ENCODE results near the gene NPBWR2. TPM values are rescaled to one million over a fixed set of nuclear protein-coding genes. Genes with fewer than 3 reads are reported as not detected.

The NPBWR2 gene
- total and polyA plus RNA-seq, 2 donors (not counting 3 experiments of a cell fraction or from before 2014, with no cell fraction given): not detected

- Histone ChIP-seq H3K9me3 (replicated peaks; ENCODE audit: control insufficient read depth, insufficient read depth, low read length) (no peaks in the 10 kb centered on the region), H3K4me3 (replicated peaks in 1 of 3; ENCODE audit: insufficient read depth in 1 of 3, low read depth in 1 of 3, low read length in 3 of 3) (no peak overlapping the region), H3K36me3 (ENCODE audit: control insufficient read depth in 2 of 2, extremely low read depth in 1 of 2, insufficient read depth in 2 of 2, low read length in 2 of 2) (no peaks in the 10 kb centered on the region), H3K4me1 (ENCODE audit: control insufficient read depth, extremely low read depth, insufficient read depth, low read length) (no peaks in the 10 kb centered on the region), H3K27me3 (ENCODE audit: control insufficient read depth in 2 of 2, insufficient read depth in 2 of 2, low read length in 2 of 2) (no peaks in the 10 kb centered on the region), H3K9me1 (replicated peaks; ENCODE audit: control insufficient read depth, extremely low read depth, insufficient read depth, low read length) (no peaks in the 10 kb centered on the region), H2AFZ (ENCODE audit: low read depth, low read length) (no peak overlapping the region), H3K27ac (ENCODE audit: insufficient read depth, low read depth, low read length) (no peak overlapping the region), H3K4me2 (ENCODE audit: insufficient read depth, low read length) (no peak overlapping the region), H4K20me1 (replicated peaks; ENCODE audit: control insufficient read depth, extremely low read depth, insufficient read depth, low read length) (no peaks in the 10 kb centered on the region), H3K9ac (replicated peaks; ENCODE audit: extremely low read depth, insufficient read depth, low read length) (no peak overlapping the region), H3K79me2 (ENCODE audit: control insufficient read depth, insufficient read depth, low read length) (no peaks in the 10 kb centered on the region)
- FAIRE-seq (no peak), DNase-seq (ENCODE audit: low read depth, low spot score) (no peak)
- BruUV-seq (replicated peaks): no TSS peak
- intact Hi-C loops (cut with micrococcal nuclease) (no loop called here), dilution Hi-C loops (cut with MboI; ENCODE audit: extremely low pct_ligation_motif_present, low sequenced_read_pairs) (no loop called here)
- TF ChIP-seq FOS (IDR thresholded peaks at IDR 0.05; ENCODE audit: borderline replicate concordance, insufficient read depth, low read length): no peak
- TF ChIP-seq POLR2AphosphoS5 (IDR thresholded peaks at IDR 0.05; ENCODE audit: insufficient read depth, low read depth, low read length): no peak
- TF ChIP-seq MAX (IDR thresholded peaks at IDR 0.05; ENCODE audit: insufficient read depth, insufficient read length): no peak
- POLR2A ChIA-PET: no interaction called here
- CTCF ChIA-PET: no interaction called here
These were observed 32.1 kb upstream of the NPBWR2 start for GRCh38 chr20:64139199-64140060.

- no peaks in the 10 kb centered on the region for H3K9me3 ChIP-seq (replicated peaks; ENCODE audit: control insufficient read depth, insufficient read depth, low read length)
- DNase-seq (ENCODE audit: low read depth, low spot score) (no peak), FAIRE-seq (no peak)
- H2AFZ ChIP-seq (ENCODE audit: low read depth, low read length): no peak overlapping the region
- H3K4me2 ChIP-seq (ENCODE audit: insufficient read depth, low read length): no peak overlapping the region
- H3K9me1 ChIP-seq (replicated peaks; ENCODE audit: control insufficient read depth, extremely low read depth, insufficient read depth, low read length): no peaks in the 10 kb centered on the region
- no peaks in the 10 kb centered on the region for H3K36me3 ChIP-seq (ENCODE audit: control insufficient read depth in 2 of 2, extremely low read depth in 1 of 2, insufficient read depth in 2 of 2, low read length in 2 of 2)
- H3K4me3 ChIP-seq (replicated peaks in 1 of 3; ENCODE audit: insufficient read depth in 1 of 3, low read depth in 1 of 3, low read length in 3 of 3): no peak overlapping the region
- ChIA-PET CTCF (interaction anchor here (0.9 kb wide), 1 partner anchor 36 kb away, joined by 4 read pairs; no protein-coding TSS in a partner anchor), POLR2A (no interaction called here)
- no peaks in the 10 kb centered on the region for H3K27me3 ChIP-seq (ENCODE audit: control insufficient read depth in 2 of 2, insufficient read depth in 2 of 2, low read length in 2 of 2)
- dilution Hi-C loops (cut with MboI; ENCODE audit: extremely low pct_ligation_motif_present, low sequenced_read_pairs): no loop called here
- TF ChIP-seq FOS (IDR thresholded peaks at IDR 0.05; ENCODE audit: borderline replicate concordance, insufficient read depth, low read length) (no peak), MYC (IDR thresholded peaks at IDR 0.05; ENCODE audit: low read depth, low read length) (no peak), CTCF (IDR thresholded peaks at IDR 0.05; ENCODE audit: extremely low read depth in 1 of 2, insufficient read depth in 1 of 2, low read depth in 1 of 2, low read length in 2 of 2) (no peak), POLR2A (IDR thresholded peaks at IDR 0.05; ENCODE audit: low read depth, low read length) (no peak), MAX (IDR thresholded peaks at IDR 0.05; ENCODE audit: insufficient read depth, insufficient read length) (no peak), JUN (IDR thresholded peaks at IDR 0.05; ENCODE audit: borderline replicate concordance, insufficient read depth, insufficient read length, low read depth) (no peak), EZH2 (IDR thresholded peaks at IDR 0.05; ENCODE audit: borderline replicate concordance, low read depth, low read length, severe bottlenecking) (no peak), POLR2AphosphoS5 (IDR thresholded peaks at IDR 0.05; ENCODE audit: insufficient read depth, low read depth, low read length) (no peak), GATA2 (IDR thresholded peaks at IDR 0.05; ENCODE audit: insufficient read depth, insufficient read length, low read depth, low read length) (no peak)
- intact Hi-C loops (cut with micrococcal nuclease): no loop called here
- H3K27ac ChIP-seq (ENCODE audit: insufficient read depth, low read depth, low read length): no peak overlapping the region
- H3K9ac ChIP-seq (replicated peaks; ENCODE audit: extremely low read depth, insufficient read depth, low read length): no peak overlapping the region
- BruUV-seq (replicated peaks): no TSS peak
- H3K79me2 ChIP-seq (ENCODE audit: control insufficient read depth, insufficient read depth, low read length): no peaks in the 10 kb centered on the region
- no peaks in the 10 kb centered on the region for H3K4me1 ChIP-seq (ENCODE audit: control insufficient read depth, extremely low read depth, insufficient read depth, low read length)
- H4K20me1 ChIP-seq (replicated peaks; ENCODE audit: control insufficient read depth, extremely low read depth, insufficient read depth, low read length): no peaks in the 10 kb centered on the region
These were observed 31.0 kb upstream of the NPBWR2 start for GRCh38 chr20:64138276-64138815.
